Germinal center (tissue), 1 donor: Measurements from ENCODE around the gene KHK.

Experiments used
- DNase-seq: peaks from one replicate; pipeline ENCODE4 v3.0.0; 2012; ENCODE audit warnings: mixed read lengths, low spot score

The KHK gene

GRCh38 chr2:27086724-27087593 lies at the start of gene KHK:
Gene KHK, plus strand, starts transcription at chr2:27086772. Its CDS starts 488 bp downstream, at chr2:27087260.
- DNase-seq = no peak

GRCh38 chr2:27038012-27038411 lies 48.6 kb upstream of the KHK start:
- DNase-seq = no peak

GRCh38 chr2:27038631-27039339 lies 47.8 kb upstream of the KHK start:
- DNase-seq = no peak

GRCh38 chr2:27039426-27039825 lies 47.1 kb upstream of the KHK start:
- DNase-seq = no peak

- no peak for DNase-seq
Observed at GRCh38 chr2:27039871-27040270, 46.7 kb upstream of the KHK start.

GRCh38 chr2:27040282-27040681 lies 46.3 kb upstream of the KHK start:
- no peak for DNase-seq

GRCh38 chr2:27041752-27042151 lies 44.8 kb upstream of the KHK start:
- peak; percentile 43 for DNase-seq

GRCh38 chr2:27042159-27042661 lies 44.4 kb upstream of the KHK start:
- peak; percentile 82 for DNase-seq

GRCh38 chr2:27042985-27043634 lies 43.5 kb upstream of the KHK start:
- no peak for DNase-seq

GRCh38 chr2:27049422-27050280 lies 36.9 kb upstream of the KHK start:
- DNase-seq = peak; percentile 76

- peak; percentile 82 for DNase-seq
Observed at GRCh38 chr2:27050281-27050995, 36.1 kb upstream of the KHK start.

GRCh38 chr2:27050996-27051901 lies 35.3 kb upstream of the KHK start, which contains the start of gene AGBL5:
Gene AGBL5, plus strand, starts transcription at chr2:27051668. Its CDS starts 1,291 bp downstream, at chr2:27052959.
- DNase-seq = peak; percentile 100

GRCh38 chr2:27051902-27052645 lies 34.5 kb upstream of the KHK start:
- DNase-seq = no peak

GRCh38 chr2:27053321-27053720 lies 33.3 kb upstream of the KHK start:
- no peak for DNase-seq

GRCh38 chr2:27053776-27054175 lies 32.8 kb upstream of the KHK start:
- DNase-seq = no peak

GRCh38 chr2:27054721-27055120 lies 31.9 kb upstream of the KHK start:
- no peak for DNase-seq

- DNase-seq = no peak
Observed at GRCh38 chr2:27057184-27057583, 29.4 kb upstream of the KHK start.

- DNase-seq = no peak
Observed at GRCh38 chr2:27058210-27058609, 28.4 kb upstream of the KHK start.
